Muscle layer of colon (tissue), 2 donors: ENCODE data around the gene FSTL4.
"Not testable (repeated sequence)": the region's sequence is repeated elsewhere in the genome, so short reads cannot be mapped to it uniquely, and the experiment has no call there.

Experiments used
- H3K27ac ChIP-seq: one replicate; pipeline ENCODE4 v1.7.0; 2013; ENCODE audit warnings: low read depth, mild to moderate bottlenecking, low read length, moderate library complexity
- H3K27me3 ChIP-seq, 2 donors: one replicate each; pipeline ENCODE4 v1.7.0; 2013; ENCODE audit warnings: low read length in 2 of 2, mild to moderate bottlenecking in 2 of 2; ENCODE audit not compliant: insufficient read depth in 2 of 2, control insufficient read depth in 1 of 2
- H3K36me3 ChIP-seq: one replicate; pipeline ENCODE4 v1.7.0; 2013; ENCODE audit warnings: mild to moderate bottlenecking, low read length; ENCODE audit not compliant: insufficient read depth
- H3K4me1 ChIP-seq: one replicate; pipeline ENCODE4 v1.7.0; 2013; ENCODE audit warnings: mild to moderate bottlenecking, low read length; ENCODE audit not compliant: insufficient read depth
- H3K4me3 ChIP-seq, 2 donors: one replicate each; pipeline ENCODE4 v1.7.0; 2013; ENCODE audit warnings: low read length in 2 of 2, low read depth in 1 of 2, mild to moderate bottlenecking in 1 of 2, moderate library complexity in 1 of 2
- H3K9ac ChIP-seq: one replicate; pipeline ENCODE4 v1.7.0; 2013; ENCODE audit warnings: low read length
- H3K9me3 ChIP-seq: one replicate; pipeline ENCODE4 v1.7.0; 2013; ENCODE audit warnings: mild to moderate bottlenecking, low read length
- donor health status: abdominal sarcoma.
- donor health status: Adenocarcinoma of cecum.

FSTL4 gene

GRCh38 chr5:133201310-133201709, 411.0 kb downstream of the FSTL4 start:
- no peaks in the 10 kb centered on the region for H3K4me1 ChIP-seq
- H3K27me3 ChIP-seq = no peaks in the 10 kb centered on the region
- H3K36me3 ChIP-seq = no peaks in the 10 kb centered on the region
- no peak overlapping the region for H3K27ac ChIP-seq
- no peak overlapping the region for H3K9ac ChIP-seq
- no peak overlapping the region for H3K4me3 ChIP-seq
- H3K9me3 ChIP-seq = no peaks in the 10 kb centered on the region

- Histone ChIP-seq H3K27ac (no peak overlapping the region), H3K9ac (no peak overlapping the region), H3K27me3 (no peaks in the 10 kb centered on the region), H3K9me3 (no peaks in the 10 kb centered on the region), H3K4me3 (no peak overlapping the region), H3K36me3 (no peaks in the 10 kb centered on the region), H3K4me1 (no peaks in the 10 kb centered on the region)
Observed at GRCh38 chr5:133200256-133200655, 412.1 kb downstream of the FSTL4 start.

GRCh38 chr5:133199417-133200178, 412.7 kb downstream of the FSTL4 start:
- no peaks in the 10 kb centered on the region for H3K4me1 ChIP-seq
- no peak overlapping the region for H3K27ac ChIP-seq
- H3K27me3 ChIP-seq = no peaks in the 10 kb centered on the region
- H3K4me3 ChIP-seq = no peak overlapping the region
- H3K9me3 ChIP-seq = no peaks in the 10 kb centered on the region
- no peaks in the 10 kb centered on the region for H3K36me3 ChIP-seq
- H3K9ac ChIP-seq = no peak overlapping the region

- no peak overlapping the region for H3K27ac ChIP-seq
- no peak overlapping the region for H3K9ac ChIP-seq
- H3K9me3 ChIP-seq = no peaks in the 10 kb centered on the region
- no peak overlapping the region for H3K4me3 ChIP-seq
- no peaks in the 10 kb centered on the region for H3K27me3 ChIP-seq
- H3K4me1 ChIP-seq = no peaks in the 10 kb centered on the region
- H3K36me3 ChIP-seq = no peaks in the 10 kb centered on the region
Observed at GRCh38 chr5:133198511-133198910, 413.8 kb downstream of the FSTL4 start.

GRCh38 chr5:133196441-133197085, 415.8 kb downstream of the FSTL4 start:
- H3K4me3 ChIP-seq = no peak overlapping the region
- no peak overlapping the region for H3K9ac ChIP-seq
- no peaks in the 10 kb centered on the region for H3K27me3 ChIP-seq

GRCh38 chr5:133195250-133195649, 417.1 kb downstream of the FSTL4 start:
- Histone ChIP-seq H3K9ac (no peak overlapping the region), H3K4me1 (no peaks in the 10 kb centered on the region), H3K36me3 (no peaks in the 10 kb centered on the region), H3K27me3 (no peaks in the 10 kb centered on the region), H3K9me3 (no peaks in the 10 kb centered on the region), H3K27ac (no peak overlapping the region), H3K4me3 (no peak overlapping the region)

More at GRCh38 chr5:133196441-133197085, 415.8 kb downstream of the FSTL4 start:
- H3K27ac ChIP-seq = no peak overlapping the region
- H3K4me1 ChIP-seq = no peaks in the 10 kb centered on the region
- H3K9me3 ChIP-seq = no peaks in the 10 kb centered on the region
- no peaks in the 10 kb centered on the region for H3K36me3 ChIP-seq

GRCh38 chr5:133193794-133194193, 418.5 kb downstream of the FSTL4 start:
- Histone ChIP-seq H3K9ac (no peak overlapping the region), H3K4me3 (no peak overlapping the region)

GRCh38 chr5:133192716-133193115, 419.6 kb downstream of the FSTL4 start:
- Histone ChIP-seq H3K27me3 (no peaks in the 10 kb centered on the region), H3K36me3 (no peaks in the 10 kb centered on the region), H3K27ac (no peak overlapping the region), H3K4me1 (no peaks in the 10 kb centered on the region), H3K9me3 (no peaks in the 10 kb centered on the region), H3K9ac (no peak overlapping the region), H3K4me3 (no peak overlapping the region)

More at GRCh38 chr5:133193794-133194193, 418.5 kb downstream of the FSTL4 start:
- Histone ChIP-seq H3K4me1 (no peaks in the 10 kb centered on the region), H3K27ac (no peak overlapping the region), H3K9me3 (no peaks in the 10 kb centered on the region), H3K27me3 (no peaks in the 10 kb centered on the region), H3K36me3 (no peaks in the 10 kb centered on the region)

GRCh38 chr5:133189881-133190280, 422.5 kb downstream of the FSTL4 start:
- Histone ChIP-seq H3K4me1 (no peaks in the 10 kb centered on the region), H3K9me3 (no peaks in the 10 kb centered on the region), H3K4me3 (no peak overlapping the region), H3K36me3 (no peaks in the 10 kb centered on the region), H3K27me3 (no peaks in the 10 kb centered on the region), H3K9ac (no peak overlapping the region), H3K27ac (no peak overlapping the region)

- no peaks in the 10 kb centered on the region for H3K9me3 ChIP-seq
- no peak overlapping the region for H3K9ac ChIP-seq
- H3K4me3 ChIP-seq = no peak overlapping the region
- no peaks in the 10 kb centered on the region for H3K36me3 ChIP-seq
- no peaks in the 10 kb centered on the region for H3K4me1 ChIP-seq
- H3K27ac ChIP-seq = no peak overlapping the region
- no peaks in the 10 kb centered on the region for H3K27me3 ChIP-seq
Observed at GRCh38 chr5:133179405-133179804, 432.9 kb downstream of the FSTL4 start.

GRCh38 chr5:133170756-133171387, 441.5 kb downstream of the FSTL4 start:
- H3K27me3 ChIP-seq, H3K36me3 ChIP-seq, H3K9me3 ChIP-seq, H3K9ac ChIP-seq, H3K4me1 ChIP-seq, H3K4me3 ChIP-seq, H3K27ac ChIP-seq: not testable (repeated sequence)
